Panc1 (cell line): Measurements from ENCODE around the gene CLEC20A.

Source experiments
- POLR2AphosphoS5 ChIP-seq: IDR thresholded peaks from 2 replicates; pipeline ENCODE4 v1.6.1; 2012; ENCODE audit warnings: mild to moderate bottlenecking, low read depth, low read length, moderate library complexity
- SIN3A ChIP-seq: IDR thresholded peaks from 2 replicates; pipeline ENCODE4 v1.6.1; 2012; ENCODE audit warnings: low read depth, mild to moderate bottlenecking, low read length, moderate library complexity, borderline replicate concordance; ENCODE audit not compliant: insufficient read depth
- TF ChIP-seq, protein P1 (sequence below): fragments of 450-650 bp; IDR thresholded peaks from 2 replicates; pipeline ENCODE4 v1.5.1; 2017; ENCODE audit warnings: mild to moderate bottlenecking
- TF ChIP-seq, protein P2 (sequence below), 2 experiments: IDR thresholded peaks; 2 replicates each; pipeline ENCODE4 v1.6.1; 2011 to 2012; ENCODE audit warnings: low read depth in 2 of 2, control low read depth in 1 of 2, low read length in 1 of 2, mild to moderate bottlenecking in 1 of 2, moderate library complexity in 1 of 2; ENCODE audit not compliant: insufficient read depth in 1 of 2

DNA sequence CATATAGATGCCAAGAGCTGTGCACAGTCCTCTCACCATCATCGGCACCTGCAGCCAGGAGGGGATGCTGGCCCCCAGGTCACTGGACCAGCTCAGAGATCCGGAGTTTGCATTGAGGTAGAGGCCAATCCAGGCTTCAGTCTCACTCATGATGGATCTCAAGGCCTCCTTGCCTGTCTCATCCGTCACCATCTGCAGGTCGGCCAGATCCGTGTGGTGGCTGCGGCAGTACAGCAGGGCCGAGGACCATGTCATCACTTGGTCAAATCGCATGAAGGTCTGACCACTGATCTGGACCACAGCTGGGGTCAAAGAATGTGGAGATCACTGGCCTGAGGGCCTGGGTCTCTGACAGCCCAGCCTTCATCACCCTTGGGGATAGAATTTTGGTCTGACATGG is 6.6 kb downstream of the CLEC20A start:
- TF ChIP-seq, protein P1, sequence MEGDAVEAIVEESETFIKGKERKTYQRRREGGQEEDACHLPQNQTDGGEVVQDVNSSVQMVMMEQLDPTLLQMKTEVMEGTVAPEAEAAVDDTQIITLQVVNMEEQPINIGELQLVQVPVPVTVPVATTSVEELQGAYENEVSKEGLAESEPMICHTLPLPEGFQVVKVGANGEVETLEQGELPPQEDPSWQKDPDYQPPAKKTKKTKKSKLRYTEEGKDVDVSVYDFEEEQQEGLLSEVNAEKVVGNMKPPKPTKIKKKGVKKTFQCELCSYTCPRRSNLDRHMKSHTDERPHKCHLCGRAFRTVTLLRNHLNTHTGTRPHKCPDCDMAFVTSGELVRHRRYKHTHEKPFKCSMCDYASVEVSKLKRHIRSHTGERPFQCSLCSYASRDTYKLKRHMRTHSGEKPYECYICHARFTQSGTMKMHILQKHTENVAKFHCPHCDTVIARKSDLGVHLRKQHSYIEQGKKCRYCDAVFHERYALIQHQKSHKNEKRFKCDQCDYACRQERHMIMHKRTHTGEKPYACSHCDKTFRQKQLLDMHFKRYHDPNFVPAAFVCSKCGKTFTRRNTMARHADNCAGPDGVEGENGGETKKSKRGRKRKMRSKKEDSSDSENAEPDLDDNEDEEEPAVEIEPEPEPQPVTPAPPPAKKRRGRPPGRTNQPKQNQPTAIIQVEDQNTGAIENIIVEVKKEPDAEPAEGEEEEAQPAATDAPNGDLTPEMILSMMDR, result no peak
- TF ChIP-seq, protein P2, sequence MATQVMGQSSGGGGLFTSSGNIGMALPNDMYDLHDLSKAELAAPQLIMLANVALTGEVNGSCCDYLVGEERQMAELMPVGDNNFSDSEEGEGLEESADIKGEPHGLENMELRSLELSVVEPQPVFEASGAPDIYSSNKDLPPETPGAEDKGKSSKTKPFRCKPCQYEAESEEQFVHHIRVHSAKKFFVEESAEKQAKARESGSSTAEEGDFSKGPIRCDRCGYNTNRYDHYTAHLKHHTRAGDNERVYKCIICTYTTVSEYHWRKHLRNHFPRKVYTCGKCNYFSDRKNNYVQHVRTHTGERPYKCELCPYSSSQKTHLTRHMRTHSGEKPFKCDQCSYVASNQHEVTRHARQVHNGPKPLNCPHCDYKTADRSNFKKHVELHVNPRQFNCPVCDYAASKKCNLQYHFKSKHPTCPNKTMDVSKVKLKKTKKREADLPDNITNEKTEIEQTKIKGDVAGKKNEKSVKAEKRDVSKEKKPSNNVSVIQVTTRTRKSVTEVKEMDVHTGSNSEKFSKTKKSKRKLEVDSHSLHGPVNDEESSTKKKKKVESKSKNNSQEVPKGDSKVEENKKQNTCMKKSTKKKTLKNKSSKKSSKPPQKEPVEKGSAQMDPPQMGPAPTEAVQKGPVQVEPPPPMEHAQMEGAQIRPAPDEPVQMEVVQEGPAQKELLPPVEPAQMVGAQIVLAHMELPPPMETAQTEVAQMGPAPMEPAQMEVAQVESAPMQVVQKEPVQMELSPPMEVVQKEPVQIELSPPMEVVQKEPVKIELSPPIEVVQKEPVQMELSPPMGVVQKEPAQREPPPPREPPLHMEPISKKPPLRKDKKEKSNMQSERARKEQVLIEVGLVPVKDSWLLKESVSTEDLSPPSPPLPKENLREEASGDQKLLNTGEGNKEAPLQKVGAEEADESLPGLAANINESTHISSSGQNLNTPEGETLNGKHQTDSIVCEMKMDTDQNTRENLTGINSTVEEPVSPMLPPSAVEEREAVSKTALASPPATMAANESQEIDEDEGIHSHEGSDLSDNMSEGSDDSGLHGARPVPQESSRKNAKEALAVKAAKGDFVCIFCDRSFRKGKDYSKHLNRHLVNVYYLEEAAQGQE (IDR thresholded peaks at IDR 0.05; ENCODE audit: insufficient read depth in 1 of 2, low read depth in 2 of 2, low read length in 1 of 2), result no peak
- TF ChIP-seq POLR2AphosphoS5 (no peak), SIN3A (no peak)
